Adrenal gland (tissue), 5 donors: ENCODE measurements around the gene POM121C.

Experiments
- CTCF ChIP-seq, 6 experiments: fragments of 450-650 bp in 4 of 6; fragments of 200-600 bp in 2 of 6; sonication (generic) in 1 of 6; IDR thresholded peaks; 1 replicate in 5 of 6; 2 replicates in 1 of 6; pipeline versions ENCODE4 v1.5.1 to v1.8.0; 2016 to 2021; ENCODE audit warnings: antibody characterized with exemption in 6 of 6, mild to moderate bottlenecking in 2 of 6, moderate library complexity in 1 of 6
- POLR2A ChIP-seq, 2 donors: fragments of 450-650 bp; IDR thresholded peaks; one replicate each; pipeline ENCODE4 v1.6.1; 2017; ENCODE audit warnings: antibody characterized with exemption in 2 of 2, mild to moderate bottlenecking in 2 of 2, moderate library complexity in 1 of 2
- donor health status: DM: no; HTN: no; CAD: no.

- TF ChIP-seq CTCF (IDR thresholded peaks at IDR 0.05): no peak
- no peak for TF ChIP-seq POLR2A (IDR thresholded peaks at IDR 0.05)
These were observed 48.7 kb upstream of the POM121C start for GRCh38 chr7:75534727-75535307.
